ENCODE measurements around the gene ATL3. TPM values are rescaled to one million over a fixed set of nuclear protein-coding genes. Genes with fewer than 3 reads are reported as not detected.

The ATL3 gene
- total RNA-seq, 1 donor: 152 TPM

- peak; percentile 22 for DNase-seq (ENCODE audit: low read depth)
- no peak overlapping the region for H3K4me3 ChIP-seq (ENCODE audit: low read depth, low read length)
- TF ChIP-seq CTCF (IDR thresholded peaks at IDR 0.05; ENCODE audit: insufficient read depth, low read depth, low read length): no peak
Measured at GRCh38 chr11:63711838-63712237, 40.7 kb upstream of the ATL3 start.

- TF ChIP-seq CTCF (IDR thresholded peaks at IDR 0.05; ENCODE audit: insufficient read depth, low read depth, low read length): peak; percentile 32
- peak; percentile 99 for DNase-seq (ENCODE audit: low read depth)
- peak overlapping the region; percentile 25 for H3K4me3 ChIP-seq (ENCODE audit: low read depth, low read length)
Measured at GRCh38 chr11:63710476-63711217, 39.5 kb upstream of the ATL3 start.

GRCh38 chr11:63709336-63709884 lies 38.2 kb upstream of the ATL3 start:
- no peak overlapping the region for H3K4me3 ChIP-seq (ENCODE audit: low read depth, low read length)
- no peak for TF ChIP-seq CTCF (IDR thresholded peaks at IDR 0.05; ENCODE audit: insufficient read depth, low read depth, low read length)
- DNase-seq (ENCODE audit: low read depth): no peak

- H3K4me3 ChIP-seq (ENCODE audit: low read depth, low read length): no peak overlapping the region
- no peak for TF ChIP-seq CTCF (IDR thresholded peaks at IDR 0.05; ENCODE audit: insufficient read depth, low read depth, low read length)
Measured at GRCh38 chr11:63708764-63709163, 37.6 kb upstream of the ATL3 start.

GRCh38 chr11:63705526-63705925 lies 34.4 kb upstream of the ATL3 start:
- TF ChIP-seq CTCF (IDR thresholded peaks at IDR 0.05; ENCODE audit: insufficient read depth, low read depth, low read length): no peak
- H3K4me3 ChIP-seq (ENCODE audit: low read depth, low read length): no peak overlapping the region
- no peak for DNase-seq (ENCODE audit: low read depth)

More at GRCh38 chr11:63708764-63709163, 37.6 kb upstream of the ATL3 start:
- DNase-seq (ENCODE audit: low read depth): peak; percentile 41

GRCh38 chr11:63699896-63700295 lies 28.7 kb upstream of the ATL3 start:
- DNase-seq (ENCODE audit: low read depth): peak; percentile 33
- H3K4me3 ChIP-seq (ENCODE audit: low read depth, low read length): no peak overlapping the region
- no peak for TF ChIP-seq CTCF (IDR thresholded peaks at IDR 0.05; ENCODE audit: insufficient read depth, low read depth, low read length)
